PC-3 (cell line): Measurements from ENCODE around the gene TRIP6.

ENCODE experiments used
- EZH2 ChIP-seq: fragments of 300-600 bp; sonication (generic); IDR thresholded peaks from one replicate; pipeline ENCODE4 v1.6.1; 2017; ENCODE audit warnings: antibody characterized with exemption, mild to moderate bottlenecking, low read length; ENCODE audit not compliant: unreplicated experiment
- TF ChIP-seq, protein P1 (sequence below): fragments of 300-600 bp; sonication (generic); conservative IDR thresholded peaks from 2 replicates; pipeline ENCODE4 v1.5.1; 2017; ENCODE audit warnings: antibody characterized with exemption, low read depth, mild to moderate bottlenecking, low read length

DNA sequence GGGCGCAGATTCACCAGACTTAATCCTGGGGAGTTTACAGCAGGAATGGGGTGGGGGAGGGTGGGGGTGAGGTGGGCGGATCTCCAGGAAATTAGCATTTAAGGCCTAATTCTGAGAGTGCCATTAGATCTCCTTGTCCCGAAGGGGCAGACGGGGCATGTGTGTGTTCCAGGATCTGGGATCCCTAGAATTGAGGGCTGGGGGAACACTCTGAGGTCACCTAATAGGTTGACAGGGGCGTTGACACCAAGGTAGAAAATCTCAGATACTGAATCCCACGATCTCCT, 30.4 kb upstream of the TRIP6 start:
- TF ChIP-seq, protein P1, sequence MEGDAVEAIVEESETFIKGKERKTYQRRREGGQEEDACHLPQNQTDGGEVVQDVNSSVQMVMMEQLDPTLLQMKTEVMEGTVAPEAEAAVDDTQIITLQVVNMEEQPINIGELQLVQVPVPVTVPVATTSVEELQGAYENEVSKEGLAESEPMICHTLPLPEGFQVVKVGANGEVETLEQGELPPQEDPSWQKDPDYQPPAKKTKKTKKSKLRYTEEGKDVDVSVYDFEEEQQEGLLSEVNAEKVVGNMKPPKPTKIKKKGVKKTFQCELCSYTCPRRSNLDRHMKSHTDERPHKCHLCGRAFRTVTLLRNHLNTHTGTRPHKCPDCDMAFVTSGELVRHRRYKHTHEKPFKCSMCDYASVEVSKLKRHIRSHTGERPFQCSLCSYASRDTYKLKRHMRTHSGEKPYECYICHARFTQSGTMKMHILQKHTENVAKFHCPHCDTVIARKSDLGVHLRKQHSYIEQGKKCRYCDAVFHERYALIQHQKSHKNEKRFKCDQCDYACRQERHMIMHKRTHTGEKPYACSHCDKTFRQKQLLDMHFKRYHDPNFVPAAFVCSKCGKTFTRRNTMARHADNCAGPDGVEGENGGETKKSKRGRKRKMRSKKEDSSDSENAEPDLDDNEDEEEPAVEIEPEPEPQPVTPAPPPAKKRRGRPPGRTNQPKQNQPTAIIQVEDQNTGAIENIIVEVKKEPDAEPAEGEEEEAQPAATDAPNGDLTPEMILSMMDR, result no peak
- no peak for TF ChIP-seq EZH2
